ENCODE results near the gene AOPEP.

Gene AOPEP

GRCh38 chr9:94821098-94821887, 94.8 kb downstream of the AOPEP start:
- Histone ChIP-seq H3K27ac (peak overlapping the region in 1 of 2 donors; percentile 77), H3K4me3 (no peak overlapping the region)
- DNase-seq (ENCODE audit: low spot score), result no peak
- TF ChIP-seq CTCF (IDR thresholded peaks at IDR 0.05), result no peak

GRCh38 chr9:94822273-94822672, 95.8 kb downstream of the AOPEP start:
- peak overlapping the region; percentile 54 to 77 for H3K27ac ChIP-seq
- DNase-seq (ENCODE audit: low spot score), result no peak
- no peak overlapping the region for H3K4me3 ChIP-seq
- no peak for TF ChIP-seq CTCF (IDR thresholded peaks at IDR 0.05)

GRCh38 chr9:94823710-94824109, 97.2 kb downstream of the AOPEP start:
- H3K4me3 ChIP-seq, result no peak overlapping the region
- no peak for DNase-seq (ENCODE audit: low spot score)
- H3K27ac ChIP-seq, result peak overlapping the region in 1 of 2 donors; percentile 50
- TF ChIP-seq CTCF (IDR thresholded peaks at IDR 0.05), result no peak

GRCh38 chr9:94824411-94824810, 97.9 kb downstream of the AOPEP start:
- Histone ChIP-seq H3K4me3 (no peak overlapping the region), H3K27ac (peak overlapping the region; percentile 50 to 73)
- DNase-seq (ENCODE audit: low spot score), result no peak
- TF ChIP-seq CTCF (IDR thresholded peaks at IDR 0.05), result no peak

- DNase-seq (ENCODE audit: low spot score), result no peak
- Histone ChIP-seq H3K27ac (peak overlapping the region; percentile 73 to 87), H3K4me3 (peak overlapping the region; percentile 7)
- no peak for TF ChIP-seq CTCF (IDR thresholded peaks at IDR 0.05)
Observed at GRCh38 chr9:94824913-94825610, 98.6 kb downstream of the AOPEP start.

- no peak for DNase-seq (ENCODE audit: low spot score)
- no peak for TF ChIP-seq CTCF (IDR thresholded peaks at IDR 0.05)
- H3K4me3 ChIP-seq, result peak overlapping the region; percentile 7
- peak overlapping the region; percentile 73 to 87 for H3K27ac ChIP-seq
Observed at GRCh38 chr9:94825611-94825958, 99.1 kb downstream of the AOPEP start.

- no peak for TF ChIP-seq CTCF (IDR thresholded peaks at IDR 0.05)
- DNase-seq (ENCODE audit: low spot score), result no peak
- H3K27ac ChIP-seq, result peak overlapping the region; percentile 73 to 80
- H3K4me3 ChIP-seq, result peak overlapping the region; percentile 25
Observed at GRCh38 chr9:94826044-94826443, 99.5 kb downstream of the AOPEP start.

Measured in coronary artery (tissue), 2 donors.